ENCODE results near the gene CIDEC. TPM values are rescaled to one million over a fixed set of nuclear protein-coding genes. Genes with fewer than 3 reads are reported as not detected.

CIDEC gene
- total and polyA plus RNA-seq, 2 of the 13 experiments (the other 11 are each of a cell fraction or from before 2014, with no cell fraction given) = 2.5 to 10.4 TPM

DNA sequence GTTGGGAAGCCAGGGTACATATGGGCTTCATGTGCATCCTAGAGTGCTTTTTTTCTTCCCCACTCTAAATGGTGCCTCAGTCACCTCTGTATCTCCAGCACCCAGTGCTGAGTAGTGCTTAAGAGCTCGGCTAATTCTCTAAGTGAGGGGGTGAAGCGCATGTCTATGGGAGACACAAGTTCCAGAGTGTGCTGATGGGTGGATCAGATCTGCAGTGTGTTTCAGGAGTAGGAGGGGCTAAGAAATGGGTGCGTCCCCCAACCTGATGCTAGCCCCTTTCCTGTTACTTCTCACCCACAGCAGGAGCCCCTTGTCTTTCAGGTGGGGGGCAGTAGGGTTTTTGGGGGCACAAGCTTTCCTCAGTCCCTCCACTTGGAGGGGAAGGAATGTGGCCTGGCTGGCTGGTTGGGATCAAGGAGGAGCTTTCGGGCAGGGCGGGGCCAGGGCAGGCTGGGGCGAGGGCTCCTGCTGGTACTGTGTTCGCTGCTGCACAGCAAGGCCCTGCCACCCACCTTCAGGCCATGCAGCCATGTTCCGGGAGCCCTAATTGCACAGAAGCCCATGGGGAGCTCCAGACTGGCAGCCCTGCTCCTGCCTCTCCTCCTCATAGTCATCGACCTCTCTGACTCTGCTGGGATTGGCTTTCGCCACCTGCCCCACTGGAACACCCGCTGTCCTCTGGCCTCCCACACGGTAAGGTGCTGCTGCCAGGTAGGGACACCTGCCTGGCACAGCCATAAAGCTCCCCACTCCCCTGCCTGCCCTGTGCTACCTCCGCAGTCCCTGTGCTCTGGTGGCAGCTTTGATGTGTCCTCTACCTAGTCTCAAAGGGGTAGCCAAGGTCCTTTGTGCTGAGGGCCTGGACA lies 22.6 kb upstream of the CIDEC start, which contains the start of gene IL17RE (continued):
- no peak for TF ChIP-seq MYNN (CRISPR knock-in tag; IDR thresholded peaks at IDR 0.05; ENCODE audit: low read depth)
- TF ChIP-seq ZNF607 (CRISPR knock-in tag; IDR thresholded peaks at IDR 0.05; ENCODE audit: borderline replicate concordance) = no peak
- TF ChIP-seq ZNF281 (CRISPR knock-in tag; IDR thresholded peaks at IDR 0.05; ENCODE audit: borderline replicate concordance) = no peak
- no peak for TF ChIP-seq NFRKB (IDR thresholded peaks at IDR 0.05)
- no peak for TF ChIP-seq TFDP2 (CRISPR knock-in tag; IDR thresholded peaks at IDR 0.05)
- TF ChIP-seq ZNF567 (CRISPR knock-in tag; IDR thresholded peaks at IDR 0.05; ENCODE audit: borderline replicate concordance) = no peak; the same call in 1 of the 2 replicates
- TF ChIP-seq MBD4 (IDR thresholded peaks at IDR 0.05; ENCODE audit: borderline replicate concordance, low read length) = no peak
- TF ChIP-seq SKIL (CRISPR knock-in tag; IDR thresholded peaks at IDR 0.05; ENCODE audit: borderline replicate concordance) = no peak
- TF ChIP-seq ZNF510 (CRISPR knock-in tag; IDR thresholded peaks at IDR 0.05; ENCODE audit: low read depth) = peak; percentile 59; the same call in 1 of the 2 replicates
- 0 out of 2 replicates have a peak, but pooled peaks have one; percentile 14 for TF ChIP-seq SIN3A (IDR thresholded peaks at IDR 0.05; ENCODE audit: borderline replicate concordance, low read depth, low read length)
- TF ChIP-seq ZNF205 (CRISPR knock-in tag; IDR thresholded peaks at IDR 0.05) = 0 out of 2 replicates have a peak, but pooled peaks have one; percentile 18
- TF ChIP-seq, protein P1, sequence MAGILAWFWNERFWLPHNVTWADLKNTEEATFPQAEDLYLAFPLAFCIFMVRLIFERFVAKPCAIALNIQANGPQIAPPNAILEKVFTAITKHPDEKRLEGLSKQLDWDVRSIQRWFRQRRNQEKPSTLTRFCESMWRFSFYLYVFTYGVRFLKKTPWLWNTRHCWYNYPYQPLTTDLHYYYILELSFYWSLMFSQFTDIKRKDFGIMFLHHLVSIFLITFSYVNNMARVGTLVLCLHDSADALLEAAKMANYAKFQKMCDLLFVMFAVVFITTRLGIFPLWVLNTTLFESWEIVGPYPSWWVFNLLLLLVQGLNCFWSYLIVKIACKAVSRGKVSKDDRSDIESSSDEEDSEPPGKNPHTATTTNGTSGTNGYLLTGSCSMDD (CRISPR knock-in tag; IDR thresholded peaks at IDR 0.05) = no peak
- TF ChIP-seq, protein P2, sequence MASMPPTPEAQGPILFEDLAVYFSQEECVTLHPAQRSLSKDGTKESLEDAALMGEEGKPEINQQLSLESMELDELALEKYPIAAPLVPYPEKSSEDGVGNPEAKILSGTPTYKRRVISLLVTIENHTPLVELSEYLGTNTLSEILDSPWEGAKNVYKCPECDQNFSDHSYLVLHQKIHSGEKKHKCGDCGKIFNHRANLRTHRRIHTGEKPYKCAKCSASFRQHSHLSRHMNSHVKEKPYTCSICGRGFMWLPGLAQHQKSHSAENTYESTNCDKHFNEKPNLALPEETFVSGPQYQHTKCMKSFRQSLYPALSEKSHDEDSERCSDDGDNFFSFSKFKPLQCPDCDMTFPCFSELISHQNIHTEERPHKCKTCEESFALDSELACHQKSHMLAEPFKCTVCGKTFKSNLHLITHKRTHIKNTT (CRISPR knock-in tag; IDR thresholded peaks at IDR 0.05) = no peak
- TF ChIP-seq MAFG (CRISPR knock-in tag; IDR thresholded peaks at IDR 0.05) = no peak
- 0 out of 2 replicates have a peak, but pooled peaks have one; percentile 8 for TF ChIP-seq ZNF550 (CRISPR knock-in tag; IDR thresholded peaks at IDR 0.05; ENCODE audit: borderline replicate concordance)
- no peak for TF ChIP-seq HNRNPLL (IDR thresholded peaks at IDR 0.05; ENCODE audit: low read depth, low read length, poor library complexity, severe bottlenecking)
- TF ChIP-seq, protein P3, sequence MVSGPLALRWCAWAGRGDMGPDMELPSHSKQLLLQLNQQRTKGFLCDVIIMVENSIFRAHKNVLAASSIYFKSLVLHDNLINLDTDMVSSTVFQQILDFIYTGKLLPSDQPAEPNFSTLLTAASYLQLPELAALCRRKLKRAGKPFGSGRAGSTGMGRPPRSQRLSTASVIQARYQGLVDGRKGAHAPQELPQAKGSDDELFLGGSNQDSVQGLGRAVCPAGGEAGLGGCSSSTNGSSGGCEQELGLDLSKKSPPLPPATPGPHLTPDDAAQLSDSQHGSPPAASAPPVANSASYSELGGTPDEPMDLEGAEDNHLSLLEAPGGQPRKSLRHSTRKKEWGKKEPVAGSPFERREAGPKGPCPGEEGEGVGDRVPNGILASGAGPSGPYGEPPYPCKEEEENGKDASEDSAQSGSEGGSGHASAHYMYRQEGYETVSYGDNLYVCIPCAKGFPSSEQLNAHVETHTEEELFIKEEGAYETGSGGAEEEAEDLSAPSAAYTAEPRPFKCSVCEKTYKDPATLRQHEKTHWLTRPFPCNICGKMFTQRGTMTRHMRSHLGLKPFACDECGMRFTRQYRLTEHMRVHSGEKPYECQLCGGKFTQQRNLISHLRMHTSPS (CRISPR knock-in tag; IDR thresholded peaks at IDR 0.05; ENCODE audit: low read depth) = no peak

Measured in HepG2 (cell line).